ENCODE results near the gene JADE2. TPM values are rescaled to one million over a fixed set of nuclear protein-coding genes. Genes with fewer than 3 reads are reported as not detected.

Gene JADE2
- total RNA-seq, 1 donor from 2014 or later: 26.3 TPM

DNA sequence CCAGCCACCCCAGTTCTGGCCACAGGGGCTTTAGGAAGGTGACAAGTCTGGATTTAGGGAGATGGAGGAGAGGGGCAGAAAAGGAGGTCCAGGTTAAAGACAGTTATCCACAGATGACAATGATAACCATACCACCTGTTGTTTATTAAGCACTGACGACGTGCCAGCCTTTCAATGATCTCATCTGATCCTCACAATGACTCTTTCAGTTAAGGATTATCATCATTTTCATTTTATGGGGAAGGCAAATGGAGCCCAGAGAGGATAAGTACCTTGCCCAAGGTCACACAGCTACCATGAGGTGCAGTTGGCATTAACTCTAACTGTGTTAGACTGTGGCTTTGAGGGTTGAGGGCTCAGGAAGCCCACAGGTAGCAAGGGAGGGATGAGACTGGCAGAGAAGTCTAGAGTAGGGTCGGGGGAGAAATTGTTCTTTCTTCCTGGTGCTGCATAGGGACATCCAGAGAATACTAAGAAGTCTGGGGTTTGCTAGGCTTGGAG, 21.5 kb upstream of the JADE2 start:
- no peak overlapping the region for H3K4me3 ChIP-seq
- peak overlapping the region; percentile 84 for H3K27ac ChIP-seq (replicated peaks)
- intact Hi-C loops (cut with micrococcal nuclease): no loop called here
- peaks cover 53% of the 10 kb centered on the region for H3K4me1 ChIP-seq
- no peaks in the 10 kb centered on the region for H3K27me3 ChIP-seq (ENCODE audit: low read depth)
- DNase-seq: no peak
- no peaks in the 10 kb centered on the region for H3K9me3 ChIP-seq (replicated peaks)
- TF ChIP-seq, protein P1, sequence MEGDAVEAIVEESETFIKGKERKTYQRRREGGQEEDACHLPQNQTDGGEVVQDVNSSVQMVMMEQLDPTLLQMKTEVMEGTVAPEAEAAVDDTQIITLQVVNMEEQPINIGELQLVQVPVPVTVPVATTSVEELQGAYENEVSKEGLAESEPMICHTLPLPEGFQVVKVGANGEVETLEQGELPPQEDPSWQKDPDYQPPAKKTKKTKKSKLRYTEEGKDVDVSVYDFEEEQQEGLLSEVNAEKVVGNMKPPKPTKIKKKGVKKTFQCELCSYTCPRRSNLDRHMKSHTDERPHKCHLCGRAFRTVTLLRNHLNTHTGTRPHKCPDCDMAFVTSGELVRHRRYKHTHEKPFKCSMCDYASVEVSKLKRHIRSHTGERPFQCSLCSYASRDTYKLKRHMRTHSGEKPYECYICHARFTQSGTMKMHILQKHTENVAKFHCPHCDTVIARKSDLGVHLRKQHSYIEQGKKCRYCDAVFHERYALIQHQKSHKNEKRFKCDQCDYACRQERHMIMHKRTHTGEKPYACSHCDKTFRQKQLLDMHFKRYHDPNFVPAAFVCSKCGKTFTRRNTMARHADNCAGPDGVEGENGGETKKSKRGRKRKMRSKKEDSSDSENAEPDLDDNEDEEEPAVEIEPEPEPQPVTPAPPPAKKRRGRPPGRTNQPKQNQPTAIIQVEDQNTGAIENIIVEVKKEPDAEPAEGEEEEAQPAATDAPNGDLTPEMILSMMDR (IDR thresholded peaks at IDR 0.05; ENCODE audit: borderline replicate concordance): no peak
- H3K36me3 ChIP-seq: no peaks in the 10 kb centered on the region

DNA sequence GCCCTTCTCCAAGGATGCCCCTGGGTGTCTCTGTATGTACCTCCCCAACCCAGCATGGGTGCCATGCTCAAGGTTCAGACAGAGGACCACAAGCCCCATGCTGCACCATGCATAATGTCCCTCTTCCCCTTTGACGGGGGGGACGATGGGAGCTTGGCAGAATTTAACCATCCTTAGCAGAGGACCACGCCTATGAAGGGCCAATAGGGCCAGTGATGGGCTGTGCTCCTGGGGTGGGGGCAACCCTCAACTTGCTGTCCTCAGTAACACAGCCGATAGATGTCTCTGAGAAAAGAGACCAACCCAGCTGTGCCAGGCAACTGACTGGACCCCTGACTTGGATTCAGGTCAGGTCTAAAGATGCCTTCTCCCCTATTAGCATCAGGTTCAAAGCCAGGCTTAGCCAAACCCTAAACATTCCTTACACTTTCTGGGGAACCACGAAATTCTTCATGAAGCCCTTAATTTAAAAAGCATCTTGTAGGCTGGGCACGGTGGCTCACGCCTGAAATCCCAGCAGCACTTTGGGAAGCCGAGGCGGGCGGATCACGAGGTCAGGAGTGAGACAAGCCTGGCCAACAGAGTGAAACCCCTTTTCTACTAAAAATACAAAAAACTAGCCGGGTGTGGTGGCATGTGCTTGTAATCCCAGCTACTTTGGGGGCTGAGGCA, 20.7 kb upstream of the JADE2 start:
- H3K27me3 ChIP-seq (ENCODE audit: low read depth): no peaks in the 10 kb centered on the region
- no peaks in the 10 kb centered on the region for H3K9me3 ChIP-seq (replicated peaks)
- peak overlapping the region; percentile 84 for H3K27ac ChIP-seq (replicated peaks)
- H3K4me3 ChIP-seq: no peak overlapping the region
- peaks cover 53% of the 10 kb centered on the region for H3K4me1 ChIP-seq
- no peaks in the 10 kb centered on the region for H3K36me3 ChIP-seq
- TF ChIP-seq, protein P1 (IDR thresholded peaks at IDR 0.05; ENCODE audit: borderline replicate concordance): no peak
- DNase-seq: no peak
- intact Hi-C loops (cut with micrococcal nuclease): no loop called here

DNA sequence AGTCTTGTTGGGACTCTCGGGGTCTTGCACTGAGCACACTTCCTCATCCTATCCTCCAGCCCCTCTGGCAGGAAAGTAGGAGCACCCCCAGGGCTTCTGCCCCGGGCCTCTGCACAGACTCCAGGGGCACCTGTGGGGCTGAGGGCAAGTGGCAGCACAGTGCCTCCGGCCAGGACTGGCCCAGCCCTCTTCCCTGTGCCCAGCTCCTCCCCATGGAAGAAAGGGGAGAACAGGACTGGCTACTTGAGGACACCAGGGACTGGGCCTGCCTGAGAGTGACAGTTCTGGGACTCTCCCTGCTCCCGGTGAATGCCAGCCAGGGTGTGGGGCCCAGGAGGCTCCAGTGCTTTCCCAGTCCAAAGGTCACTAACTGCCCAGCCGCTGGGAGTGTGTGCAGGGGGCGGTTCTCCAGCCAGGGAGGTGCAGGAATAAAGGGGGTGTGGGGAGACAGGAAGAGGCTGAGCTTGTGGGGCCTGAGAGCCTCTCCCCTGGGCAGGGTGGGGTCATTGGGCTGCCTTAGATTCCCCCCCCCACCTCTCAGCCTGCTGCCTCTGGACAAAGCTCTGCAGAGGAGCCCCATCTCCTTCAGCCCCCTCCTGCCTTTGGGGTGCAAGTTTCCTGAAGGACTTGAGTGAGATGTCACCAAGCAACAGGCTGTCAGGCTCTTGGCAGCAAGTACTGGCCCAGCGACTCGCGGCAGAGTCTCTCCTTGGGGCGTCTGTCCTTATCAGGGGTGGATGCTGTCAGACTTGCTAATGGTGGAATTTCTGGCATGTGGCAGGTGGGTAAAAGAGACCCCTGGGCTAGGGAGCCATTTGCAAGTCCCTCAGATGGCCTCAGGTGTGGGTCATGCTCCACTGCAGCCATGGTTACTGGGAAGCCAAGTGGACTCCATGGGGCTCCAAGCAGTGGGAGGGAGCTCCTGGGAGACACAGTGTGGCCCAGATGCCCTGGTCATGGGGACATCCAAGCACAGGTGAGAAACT, 19.1 kb upstream of the JADE2 start:
- Histone ChIP-seq H3K27me3 (ENCODE audit: low read depth) (no peaks in the 10 kb centered on the region), H3K4me1 (peaks cover 56% of the 10 kb centered on the region), H3K9me3 (replicated peaks) (no peaks in the 10 kb centered on the region), H3K27ac (replicated peaks) (peak overlapping the region; percentile 84), H3K4me3 (peak overlapping the region; percentile 59), H3K36me3 (no peaks in the 10 kb centered on the region)
- DNase-seq: peak; percentile 79
- intact Hi-C loops (cut with micrococcal nuclease): no loop called here
- TF ChIP-seq, protein P1 (IDR thresholded peaks at IDR 0.05; ENCODE audit: borderline replicate concordance): no peak

DNA sequence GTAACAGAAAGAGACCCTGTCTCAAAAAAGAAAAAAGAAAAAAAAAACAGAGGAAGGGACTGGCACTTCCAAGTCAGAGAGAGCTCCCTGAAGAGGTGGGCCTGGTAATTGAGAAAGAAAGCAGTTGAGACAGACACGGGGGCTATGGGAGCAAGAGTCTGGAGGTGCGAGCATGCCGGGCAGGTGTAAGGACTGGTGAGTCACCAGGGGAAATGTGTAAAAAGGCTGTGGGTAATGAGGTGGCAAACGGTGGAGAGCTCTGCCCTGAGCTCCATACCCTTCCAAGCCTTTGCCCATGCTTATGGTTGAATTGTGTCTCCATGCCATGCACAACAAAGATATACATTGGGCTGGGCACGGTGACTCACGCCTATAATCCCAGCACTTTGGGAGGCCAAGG, 18.0 kb upstream of the JADE2 start:
- no peak for DNase-seq
- H3K9me3 ChIP-seq (replicated peaks): no peaks in the 10 kb centered on the region
- H3K4me3 ChIP-seq: peak overlapping the region; percentile 59
- intact Hi-C loops (cut with micrococcal nuclease): no loop called here
- H3K4me1 ChIP-seq: peaks cover 67% of the 10 kb centered on the region
- TF ChIP-seq, protein P1 (IDR thresholded peaks at IDR 0.05; ENCODE audit: borderline replicate concordance): no peak
- no peaks in the 10 kb centered on the region for H3K36me3 ChIP-seq
- no peaks in the 10 kb centered on the region for H3K27me3 ChIP-seq (ENCODE audit: low read depth)
- peak overlapping the region; percentile 84 for H3K27ac ChIP-seq (replicated peaks)

DNA sequence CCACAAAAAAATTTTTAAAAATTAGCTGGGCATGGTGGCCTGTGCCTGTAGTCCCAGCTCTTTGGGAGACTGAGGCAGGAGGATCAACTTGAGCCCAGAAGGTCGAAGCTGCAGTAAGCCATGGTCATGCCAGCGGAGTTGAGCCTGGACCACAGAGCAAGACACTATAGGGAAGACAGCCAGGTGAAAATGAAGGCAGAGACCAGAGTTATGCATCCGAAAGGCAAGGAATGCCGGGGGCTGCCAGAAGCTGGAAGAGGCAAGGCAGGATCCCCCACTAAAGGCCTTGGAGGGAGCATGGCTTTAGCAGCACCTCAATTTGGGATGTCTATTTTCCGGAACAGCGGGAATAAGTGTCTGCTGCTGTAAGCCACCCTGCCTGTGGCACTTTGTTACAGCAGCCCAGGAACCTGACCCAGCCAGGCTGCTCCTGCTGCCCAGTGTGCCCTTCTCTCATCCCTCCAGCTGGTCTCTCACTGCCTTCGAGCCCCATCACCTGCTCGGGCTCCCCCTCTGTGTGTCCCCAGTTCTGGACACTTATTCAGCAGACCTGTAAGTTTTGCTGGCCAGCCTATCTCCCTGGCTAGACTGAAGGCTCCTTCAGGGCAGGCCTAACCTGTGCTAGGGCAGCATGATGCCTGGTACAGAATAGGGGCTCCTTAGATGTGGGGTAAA, 16.8 kb upstream of the JADE2 start:
- no peak overlapping the region for H3K27ac ChIP-seq (replicated peaks)
- TF ChIP-seq, protein P1 (IDR thresholded peaks at IDR 0.05; ENCODE audit: borderline replicate concordance): no peak
- intact Hi-C loops (cut with micrococcal nuclease): no loop called here
- no peak overlapping the region for H3K4me3 ChIP-seq
- no peaks in the 10 kb centered on the region for H3K27me3 ChIP-seq (ENCODE audit: low read depth)
- H3K9me3 ChIP-seq (replicated peaks): no peaks in the 10 kb centered on the region
- H3K4me1 ChIP-seq: peaks cover 60% of the 10 kb centered on the region
- DNase-seq: no peak
- H3K36me3 ChIP-seq: no peaks in the 10 kb centered on the region
